K562 (cell line): Measurements from ENCODE around the gene CC2D1A. TPM values are rescaled to one million over a fixed set of nuclear protein-coding genes. Genes with fewer than 3 reads are reported as not detected.
A peak's percentile ranks its signal among the peaks of the same experiment; 100 is the strongest.

Source experiments
- ATAC-seq: fragments of 200-7000 bp; cut with Tn5 transposase; 3 replicates; pipeline ENCODE4 v1.9.1; 2020; ENCODE audit warnings: moderate library complexity
- BruUV-seq: library from RNA; stranded (reverse); fragments of 400-500 nt; replicated peaks from 2 replicates; lab custom pipeline; 2021; lab: Mats Ljungman, UMichigan
- CTCF ChIA-PET: fragments of 300-600 bp; formaldehyde crosslinking; extraction: SDS; loops from one replicate; lab custom pipeline; 2021; ENCODE audit warnings: low intra/inter-chr PET ratio; lab: Yijun Ruan, JAX
- POLR2A ChIA-PET: fragments of 300-600, 350-650 bp; sonication (Branson Sonifier 250); formaldehyde crosslinking; extraction: SDS; loops from one replicate; lab custom pipeline; 2021; ENCODE audit warnings: antibody characterized with exemption, inconsistent platforms; lab: Yijun Ruan, JAX
- DNase-seq, 4 experiments: peaks; one replicate each; pipeline versions ENCODE4 v3.0.0 to v3.0.0-alpha.2; 2011 to 2018; ENCODE audit warnings: low spot score in 3 of 4, mixed read lengths in 3 of 4; ENCODE audit errors: extremely low read depth in 1 of 4
- FAIRE-seq: peaks from 2 replicates; lab custom pipeline; 2011; peaks lifted over from hg19 to GRCh38; lab: Jason Lieb, UNC
- H2AFZ ChIP-seq: 2 replicates; pipeline ENCODE4 v1.6.0; 2011; ENCODE audit warnings: low read depth, low read length, control low read depth, inconsistent platforms
- H3K27ac ChIP-seq: fragments of 200-600 bp; 3 replicates; pipeline ENCODE4 v1.8.0; 2011; ENCODE audit warnings: low read depth, mild to moderate bottlenecking, control low read depth, inconsistent platforms, low read length, moderate library complexity, mixed read lengths; ENCODE audit errors: extremely low read depth
- H3K27me3 ChIP-seq, 2 experiments: fragments of 300-600 bp in 1 of 2; 2 replicates in 1 of 2; 3 replicates in 1 of 2; pipeline versions ENCODE4 v1.6.0 to v1.8.0; 2011; ENCODE audit warnings: inconsistent platforms in 2 of 2, low read length in 2 of 2, mild to moderate bottlenecking in 1 of 2, mixed read lengths in 1 of 2, moderate library complexity in 1 of 2; ENCODE audit not compliant: control insufficient read depth in 2 of 2, insufficient read depth in 2 of 2
- H3K36me3 ChIP-seq: fragments of 300-600 bp; 3 replicates; pipeline ENCODE4 v1.8.0; 2011; ENCODE audit warnings: mild to moderate bottlenecking, low read length, inconsistent platforms; ENCODE audit not compliant: control insufficient read depth, insufficient read depth
- H3K4me1 ChIP-seq, 2 experiments: fragments of 200-600 bp in 1 of 2; replicated peaks in 1 of 2; 2 replicates in 1 of 2; 3 replicates in 1 of 2; pipeline versions ENCODE4 v1.5.1 to v1.8.0; 2011; ENCODE audit warnings: inconsistent platforms in 2 of 2, low read length in 2 of 2, mild to moderate bottlenecking in 1 of 2, mixed read lengths in 1 of 2, moderate library complexity in 1 of 2; ENCODE audit not compliant: control insufficient read depth in 2 of 2, insufficient read depth in 2 of 2
- H3K4me2 ChIP-seq: 2 replicates; pipeline ENCODE4 v1.6.1; 2011; ENCODE audit warnings: low read length, control low read depth, inconsistent platforms, mixed read lengths; ENCODE audit not compliant: insufficient read depth
- H3K4me3 ChIP-seq: fragments of 200-600 bp; sonication (generic), shearing (Covaris generic); 2 replicates; pipeline ENCODE4 v1.5.1; 2016; ENCODE audit warnings: control low read depth, inconsistent platforms
- H3K79me2 ChIP-seq: fragments of 200-600 bp; 3 replicates; pipeline ENCODE4 v1.8.0; 2011; ENCODE audit warnings: low read length, inconsistent platforms; ENCODE audit not compliant: control insufficient read depth, insufficient read depth
- H3K9ac ChIP-seq, 2 experiments: 2 replicates each; pipeline versions ENCODE4 v1.6.0 to v1.6.1; 2011; ENCODE audit warnings: low read depth in 2 of 2, low read length in 2 of 2, control low read depth in 1 of 2, inconsistent platforms in 1 of 2, mild to moderate bottlenecking in 1 of 2, mixed read lengths in 1 of 2; ENCODE audit not compliant: insufficient read depth in 1 of 2
- H3K9me1 ChIP-seq: one replicate; pipeline ENCODE4 v1.6.0; 2011; ENCODE audit warnings: inconsistent platforms, mild to moderate bottlenecking, low read length, moderate library complexity; ENCODE audit not compliant: control insufficient read depth, insufficient read depth
- H3K9me3 ChIP-seq: replicated peaks from 2 replicates; pipeline ENCODE4 v1.5.1; 2011; ENCODE audit warnings: low read depth, low read length, inconsistent platforms; ENCODE audit not compliant: control insufficient read depth, insufficient read depth
- H4K20me1 ChIP-seq: replicated peaks from 2 replicates; pipeline ENCODE4 v1.6.1; 2011; ENCODE audit warnings: low read length, inconsistent platforms, mixed read lengths; ENCODE audit not compliant: control insufficient read depth, insufficient read depth
- CREM ChIP-seq: IDR thresholded peaks from 2 replicates; pipeline ENCODE4 v1.6.1; 2014; ENCODE audit warnings: antibody characterized with exemption, low read depth
- FOXJ2 ChIP-seq: fragments of 200-800 bp; sonication (Bioruptor generic); IDR thresholded peaks from 2 replicates; pipeline ENCODE4 v1.6.1; 2016; ENCODE audit warnings: missing genetic modification characterization, missing compliant biosample characterization
- LEF1 ChIP-seq: fragments of 450-650 bp; IDR thresholded peaks from 2 replicates; pipeline ENCODE4 v1.6.1; 2016; ENCODE audit warnings: mild to moderate bottlenecking
- NR2C2 ChIP-seq, 2 experiments: fragments of 200-800 bp in 1 of 2; sonication (Bioruptor generic) in 1 of 2; sonication (generic) in 1 of 2; formaldehyde crosslinking in 1 of 2; IDR thresholded peaks; 2 replicates each; pipeline versions ENCODE4 v1.6.1 to v1.8.0; 2016 to 2022; ENCODE audit warnings: mild to moderate bottlenecking in 1 of 2, missing compliant biosample characterization in 1 of 2, missing genetic modification characterization in 1 of 2, missing genetic modification reagents in 1 of 2
- NR4A1 ChIP-seq, 2 experiments: fragments of 250-450 bp in 1 of 2; fragments of 450-650 bp in 1 of 2; sonication (Bioruptor Pico) in 1 of 2; IDR thresholded peaks; 2 replicates each; pipeline versions ENCODE4 v1.4.0 to v1.6.1; 2016 to 2020; ENCODE audit warnings: mild to moderate bottlenecking in 2 of 2, missing compliant biosample characterization in 1 of 2, missing genetic modification characterization in 1 of 2, moderate library complexity in 1 of 2
- PPARD ChIP-seq: fragments of 250-450 bp; sonication (Bioruptor Pico); IDR thresholded peaks from 2 replicates; pipeline ENCODE4 v1.8.0; 2022; ENCODE audit warnings: inconsistent platforms, mild to moderate bottlenecking, moderate library complexity
- RFX5 ChIP-seq: IDR thresholded peaks from 2 replicates; pipeline ENCODE4 v1.6.1; 2011; ENCODE audit warnings: low read depth, mild to moderate bottlenecking, improper control_type of control experiment, low read length
- SNIP1 ChIP-seq: fragments of 450-650 bp; IDR thresholded peaks from 2 replicates; pipeline ENCODE4 v1.7.1; 2017; ENCODE audit warnings: low read depth, mild to moderate bottlenecking
- TBP ChIP-seq: optimal IDR thresholded peaks from 2 replicates; pipeline ENCODE3; 2011; ENCODE audit warnings: low read depth, low read length, improper control_type of control experiment
- WGBS: fragments of 100-300 bp; shearing (Covaris generic); methylation state at CpG from one replicate; pipeline ENCODE4 v1.1.6; 2016; ENCODE audit warnings: low coverage, mixed read lengths; ENCODE audit not compliant: insufficient coverage; ENCODE audit errors: missing lambda C conversion rate; 5-methylcytosine and 5-hydroxymethylcytosine counted together
- in situ Hi-C: fragments of 300-500 bp; cut with MboI; formaldehyde crosslinking; loops from 4 replicates; pipeline ENCODE4 v1.15.0; 2018; ENCODE audit warnings: inconsistent platforms, mixed read lengths
- intact Hi-C: fragments of 100-400 bp; cut with micrococcal nuclease; formaldehyde crosslinking; loops from 2 replicates; pipeline ENCODE4 v1.14.2; 2022
- polyA plus RNA-seq, 8 experiments: library from polyadenylated mRNA; depleted of rRNA in 4 of 8; stranded (reverse) in 5 of 8; unstranded in 3 of 8; fragments of >200 nt; fragmentation: Nextera tagmentation in 2 of 8; fragmentation: Illumina TruSeq in 1 of 8; extraction: Ambion mirVana in 2 of 8; extraction: Trizol in 1 of 8; gene quantifications; 2 replicates each; pipeline versions ENCODE4 v1.2.1 to v1.2.3, GENCODE V29; 2011 to 2014; ENCODE audit warnings: inconsistent platforms in 1 of 8, missing spikeins in 1 of 8
- total RNA-seq, 7 experiments: library from RNA; depleted of rRNA in 6 of 7; stranded (reverse); fragments of >200 nt in 6 of 7; fragmentation: Illumina TruSeq in 2 of 7; extraction: Trizol in 2 of 7; gene quantifications; 2 replicates each; pipeline versions ENCODE4 v1.2.1 to v1.2.3, GENCODE V29; 2011 to 2021; ENCODE audit warnings: low replicate concordance in 1 of 7

The CC2D1A gene
- total and polyA plus RNA-seq, 9 of the 15 experiments (the other 6 are each of a cell fraction or from before 2014, with no cell fraction given) = 0.32 to 31.0 (median 12.9) TPM

DNA sequence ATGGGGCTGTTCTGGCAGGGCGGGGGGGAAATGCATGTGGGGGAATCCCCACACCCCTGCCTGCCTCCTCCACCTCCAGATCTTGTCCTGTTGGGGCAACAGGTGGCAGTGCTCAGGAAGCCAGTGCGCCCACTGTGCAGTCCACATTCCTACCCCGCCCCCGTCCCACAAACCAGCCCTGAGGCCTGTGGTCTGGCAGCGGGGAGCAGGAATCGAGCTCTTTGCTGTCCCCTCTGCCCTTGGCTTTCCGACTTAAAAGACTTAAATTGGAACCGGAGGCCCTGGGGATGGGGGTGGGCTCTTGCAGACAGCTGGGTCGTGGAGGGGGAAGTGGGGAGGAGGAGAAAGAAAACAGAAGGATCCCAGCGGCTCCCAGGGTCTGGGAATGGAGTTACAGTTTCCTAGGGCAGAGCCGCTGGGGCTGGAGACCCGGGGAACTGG is 24.7 kb upstream of the CC2D1A start:
- Histone ChIP-seq H3K9ac (peak overlapping the region in 1 of 2 experiments; percentile 86; a peak in 3 of 4 replicates), H4K20me1 (no peaks in the 10 kb centered on the region), H3K4me2 (no peak overlapping the region), H3K36me3 (no peaks in the 10 kb centered on the region), H3K4me3 (no peak overlapping the region), H2AFZ (peak overlapping the region; percentile 67; the same call in 1 of the 2 replicates), H3K9me3 (no peaks in the 10 kb centered on the region), H3K27ac (0 out of 3 replicates have a peak overlapping the region, but pooled peaks have one; percentile 43), H3K9me1 (no peaks in the 10 kb centered on the region), H3K79me2 (no peaks in the 10 kb centered on the region), H3K27me3 (no peaks in the 10 kb centered on the region; a peak in 1 of 5 replicates), H3K4me1 (peaks cover 17 to 64% of the 10 kb centered on the region in 2 experiments)
- intact Hi-C loops (loop anchor here (5.0 kb wide), 1 partner anchor 466 kb away; no protein-coding TSS in a partner anchor), in situ Hi-C loops (loop anchor here (5.0 kb wide), 1 partner anchor 191 kb away; the partner anchor contains the start of gene MISP3)
- WGBS = 90% methylated on average over 6 of the region's 12 CpGs
- CTCF ChIA-PET = interaction anchor here (1.0 to 2.8 kb wide), 3 partner anchors 151 to 199 kb away, joined by 4 to 39 read pairs (median 6); partner anchors contain the start of genes IL27RA and MISP3
- FAIRE-seq = no peak
- TF ChIP-seq LEF1 = no peak
- no peak for TF ChIP-seq FOXJ2 (tag)
- TF ChIP-seq NR2C2 (CRISPR knock-in tag; IDR thresholded peaks at IDR 0.05) = no peak
- no peak for TF ChIP-seq NR2C2 (tag; IDR thresholded peaks at IDR 0.05)
- TF ChIP-seq NR4A1 (CRISPR knock-in tag; IDR thresholded peaks at IDR 0.05) = no peak
- TF ChIP-seq NR4A1 (tag; IDR thresholded peaks at IDR 0.05) = no peak
- no peak for TF ChIP-seq SNIP1
- TF ChIP-seq RFX5 = no peak
- TF ChIP-seq CREM = no peak
- no peak for TF ChIP-seq TBP
- TF ChIP-seq PPARD (CRISPR knock-in tag) = no peak
- no TSS peak for BruUV-seq
- ATAC-seq = no peak
- POLR2A ChIA-PET = interaction anchor here (0.6 to 2.1 kb wide), 5 partner anchors 97 to 255 kb away, joined by 3 to 5 read pairs (median 3); partner anchors contain the start of genes ASF1B, IL27RA and RFX1
- DNase-seq = no peak
